ENCODE results near the gene SLC1A5. TPM values are rescaled to one million over a fixed set of nuclear protein-coding genes. Genes with fewer than 3 reads are reported as not detected.

SLC1A5 gene
- total RNA-seq, 4 donors from 2014 or later = 19.8 to 104 (median 91.4) TPM

- no peak overlapping the region for H3K4me3 ChIP-seq
- no peak overlapping the region for H3K27ac ChIP-seq
- in situ Hi-C loops (cut with MboI; ENCODE audit: low pct_ligation_motif_present in 1 of 4, low pct_unique_long_range_greater_than_20kb in 1 of 4, low sequenced_read_pairs in 3 of 4) (no loop called here), intact Hi-C loops (cut with DNase I; ENCODE audit: low total_unique reads) (no loop called here)
- no peak for TF ChIP-seq CTCF (IDR thresholded peaks at IDR 0.05)
- TF ChIP-seq POLR2AphosphoS5 (IDR thresholded peaks at IDR 0.05) = no peak
- no peak for DNase-seq
- no peaks in the 10 kb centered on the region for H3K36me3 ChIP-seq
- H3K27me3 ChIP-seq = no peaks in the 10 kb centered on the region
- no peaks in the 10 kb centered on the region for H3K9me3 ChIP-seq
- 91% methylated on average over 1 of the region's 1 CpG; no CpG with 5 or more reads in 1 of the 2 donors for WGBS, 2 donors (ENCODE audit: low coverage in 1 of 2)
- peaks cover 0 to 5% (median 0%) of the 10 kb centered on the region in 4 donors for H3K4me1 ChIP-seq
Measured at GRCh38 chr19:46797881-46798280, 9.5 kb upstream of the SLC1A5 start.

- Histone ChIP-seq H3K27ac (no peak overlapping the region), H3K36me3 (no peaks in the 10 kb centered on the region), H3K4me3 (no peak overlapping the region), H3K9me3 (no peaks in the 10 kb centered on the region), H3K4me1 (peaks cover 0 to 6% (median 4%) of the 10 kb centered on the region in 4 donors), H3K27me3 (no peaks in the 10 kb centered on the region)
- no peak for DNase-seq
- WGBS, 2 donors (ENCODE audit: low coverage in 1 of 2) = 58 to 91% methylated on average over 2 to 5 of the region's 5 CpGs
- intact Hi-C loops (cut with DNase I; ENCODE audit: low total_unique reads) (no loop called here), in situ Hi-C loops (cut with MboI; ENCODE audit: low pct_ligation_motif_present in 1 of 4, low pct_unique_long_range_greater_than_20kb in 1 of 4, low sequenced_read_pairs in 3 of 4) (no loop called here)
- TF ChIP-seq EP300 (IDR thresholded peaks at IDR 0.05; ENCODE audit: low read depth) (no peak), POLR2A (IDR thresholded peaks at IDR 0.05) (no peak), CTCF (IDR thresholded peaks at IDR 0.05) (no peak), POLR2AphosphoS5 (IDR thresholded peaks at IDR 0.05) (no peak)
Measured at GRCh38 chr19:46791944-46792343, 3.5 kb upstream of the SLC1A5 start.

GRCh38 chr19:46789371-46789770, 977 bp upstream of the SLC1A5 start:
- Histone ChIP-seq H3K9me3 (no peaks in the 10 kb centered on the region), H3K4me3 (no peak overlapping the region), H3K27me3 (no peaks in the 10 kb centered on the region), H3K27ac (no peak overlapping the region), H3K36me3 (no peaks in the 10 kb centered on the region), H3K4me1 (peaks cover 2 to 29% (median 23%) of the 10 kb centered on the region in 4 donors)
- intact Hi-C loops (cut with DNase I; ENCODE audit: low total_unique reads) = no loop called here
- WGBS, 2 donors (ENCODE audit: low coverage in 1 of 2) = 90% methylated on average over 8 of the region's 8 CpGs; no CpG with 5 or more reads in 1 of the 2 donors
- no peak for DNase-seq
- in situ Hi-C loops (cut with MboI; ENCODE audit: low pct_ligation_motif_present in 1 of 4, low pct_unique_long_range_greater_than_20kb in 1 of 4, low sequenced_read_pairs in 3 of 4) = no loop called here
- no peak for TF ChIP-seq EP300 (IDR thresholded peaks at IDR 0.05; ENCODE audit: low read depth)
- no peak for TF ChIP-seq POLR2A (IDR thresholded peaks at IDR 0.05)
- no peak for TF ChIP-seq CTCF (IDR thresholded peaks at IDR 0.05)
- no peak for TF ChIP-seq POLR2AphosphoS5 (IDR thresholded peaks at IDR 0.05)

- Histone ChIP-seq H3K4me3 (peak overlapping the region in 1 of 4 donors; percentile 87), H3K27me3 (no peaks in the 10 kb centered on the region), H3K27ac (peak overlapping the region; percentile 93 to 96 (median 95)), H3K4me1 (peaks cover 2 to 33% (median 27%) of the 10 kb centered on the region in 4 donors), H3K36me3 (no peaks in the 10 kb centered on the region), H3K9me3 (no peaks in the 10 kb centered on the region)
- intact Hi-C loops (cut with DNase I; ENCODE audit: low total_unique reads) = no loop called here
- TF ChIP-seq POLR2A (IDR thresholded peaks at IDR 0.05) (no peak), CTCF (IDR thresholded peaks at IDR 0.05) (no peak), EP300 (IDR thresholded peaks at IDR 0.05; ENCODE audit: low read depth) (no peak), POLR2AphosphoS5 (IDR thresholded peaks at IDR 0.05) (no peak)
- no peak for DNase-seq
- in situ Hi-C loops (cut with MboI; ENCODE audit: low pct_ligation_motif_present in 1 of 4, low pct_unique_long_range_greater_than_20kb in 1 of 4, low sequenced_read_pairs in 3 of 4) = no loop called here
- 55 to 71% methylated on average over 6 to 9 of the region's 9 CpGs for WGBS, 2 donors (ENCODE audit: low coverage in 1 of 2)
Measured at GRCh38 chr19:46788968-46789338, 559 bp upstream of the SLC1A5 start.
